Thymus (tissue), 11 donors: ENCODE measurements around the gene TRNP1. TPM values are rescaled to one million over a fixed set of nuclear protein-coding genes. Genes with fewer than 3 reads are reported as not detected.

Experiments used
- DNase-seq, 9 donors: peaks; one replicate each; pipeline ENCODE4 v3.0.0-alpha.2; 2013; ENCODE audit warnings: low spot score in 9 of 9, low read depth in 6 of 9, missing footprints in 1 of 9
- H3K27ac ChIP-seq, 2 donors: one replicate each; pipeline ENCODE4 v1.5.1; 2013; ENCODE audit warnings: control low read depth in 1 of 2, low read depth in 1 of 2, low read length in 1 of 2, mild to moderate bottlenecking in 1 of 2, moderate library complexity in 1 of 2
- H3K27me3 ChIP-seq, 2 donors: one replicate each; pipeline ENCODE4 v1.5.1; 2013; ENCODE audit warnings: low read length in 1 of 2; ENCODE audit not compliant: control insufficient read depth in 2 of 2, insufficient read depth in 1 of 2
- H3K36me3 ChIP-seq, 2 donors: one replicate each; pipeline ENCODE4 v1.5.1; 2013; ENCODE audit warnings: low read length in 1 of 2, mild to moderate bottlenecking in 1 of 2, moderate library complexity in 1 of 2; ENCODE audit not compliant: control insufficient read depth in 2 of 2, insufficient read depth in 2 of 2
- H3K4me1 ChIP-seq, 2 donors: one replicate each; pipeline ENCODE4 v1.5.1; 2013; ENCODE audit warnings: low read length in 2 of 2; ENCODE audit not compliant: control insufficient read depth in 2 of 2, insufficient read depth in 2 of 2
- H3K4me3 ChIP-seq, 2 donors: one replicate each; pipeline ENCODE4 v1.5.1; 2013; ENCODE audit warnings: low read length in 2 of 2, control low read depth in 1 of 2, mild to moderate bottlenecking in 1 of 2
- H3K9me3 ChIP-seq, 2 donors: one replicate each; pipeline ENCODE4 v1.5.1; 2013; ENCODE audit warnings: low read length in 1 of 2, mild to moderate bottlenecking in 1 of 2; ENCODE audit not compliant: control insufficient read depth in 2 of 2, insufficient read depth in 1 of 2
- WGBS: extraction: QIAGEN DNeasy Blood & Tissue Kit; methylation state at CpG from one replicate; pipeline ENCODE4 v1.1.7; 2013; 5-methylcytosine and 5-hydroxymethylcytosine counted together
- polyA plus RNA-seq: library from polyadenylated mRNA; stranded (reverse); fragments of 200-250 nt; gene quantifications from one replicate; pipeline ENCODE4 v1.2.3, GENCODE V29; 2013
- total RNA-seq: library from RNA; stranded (reverse); fragments of 120-200 nt; gene quantifications from one replicate; pipeline ENCODE4 v1.2.4, GENCODE V29; 2013
- donor health status: healthy.

Gene TRNP1
- total and polyA plus RNA-seq, 2 donors, result 2.3 to 11.6 TPM

GRCh38 chr1:27011976-27012563, 18.6 kb downstream of the TRNP1 start:
- no peak for DNase-seq
- peaks cover 0 to 14% of the 10 kb centered on the region in 2 donors for H3K4me1 ChIP-seq
- WGBS, result 24% methylated on average over 24 of the region's 24 CpGs
- H3K36me3 ChIP-seq, result no peaks in the 10 kb centered on the region
- peaks cover 24 to 60% of the 10 kb centered on the region in 2 donors for H3K27me3 ChIP-seq
- H3K9me3 ChIP-seq, result peaks cover 2 to 4% of the 10 kb centered on the region in 2 donors
- peak overlapping the region in 1 of 2 donors; percentile 25 for H3K27ac ChIP-seq
- no peak overlapping the region for H3K4me3 ChIP-seq

- WGBS, result 23% methylated on average over 3 of the region's 3 CpGs
- H3K27ac ChIP-seq, result no peak overlapping the region
- DNase-seq, result no peak
- H3K27me3 ChIP-seq, result peaks cover 21 to 49% of the 10 kb centered on the region in 2 donors
- H3K4me3 ChIP-seq, result no peak overlapping the region
- no peaks in the 10 kb centered on the region for H3K36me3 ChIP-seq
- peaks cover 2 to 4% of the 10 kb centered on the region in 2 donors for H3K9me3 ChIP-seq
- peaks cover 0 to 11% of the 10 kb centered on the region in 2 donors for H3K4me1 ChIP-seq
Measured at GRCh38 chr1:27015260-27015659, 21.8 kb downstream of the TRNP1 start.

GRCh38 chr1:27016376-27016775, 22.9 kb downstream of the TRNP1 start:
- Histone ChIP-seq H3K36me3 (no peaks in the 10 kb centered on the region), H3K4me1 (peaks cover 0 to 7% of the 10 kb centered on the region in 2 donors), H3K4me3 (no peak overlapping the region), H3K9me3 (peaks cover 2 to 4% of the 10 kb centered on the region in 2 donors), H3K27me3 (peaks cover 15 to 38% of the 10 kb centered on the region in 2 donors), H3K27ac (no peak overlapping the region)
- DNase-seq, result no peak
- 98% methylated on average over 1 of the region's 1 CpG for WGBS

- Histone ChIP-seq H3K4me3 (no peak overlapping the region), H3K4me1 (peaks cover 0 to 7% of the 10 kb centered on the region in 2 donors), H3K9me3 (peaks cover 0 to 2% of the 10 kb centered on the region in 2 donors), H3K27ac (no peak overlapping the region), H3K36me3 (no peaks in the 10 kb centered on the region), H3K27me3 (peaks cover 9 to 30% of the 10 kb centered on the region in 2 donors)
- WGBS, result 96% methylated on average over 4 of the region's 4 CpGs
- no peak for DNase-seq
Measured at GRCh38 chr1:27017207-27017606, 23.7 kb downstream of the TRNP1 start.

GRCh38 chr1:27018316-27018715, 24.8 kb downstream of the TRNP1 start:
- Histone ChIP-seq H3K4me3 (no peak overlapping the region), H3K9me3 (no peaks in the 10 kb centered on the region), H3K27me3 (peaks cover 0 to 19% of the 10 kb centered on the region in 2 donors), H3K27ac (no peak overlapping the region), H3K4me1 (no peaks in the 10 kb centered on the region), H3K36me3 (no peaks in the 10 kb centered on the region)
- DNase-seq, result no peak
- 95% methylated on average over 3 of the region's 3 CpGs for WGBS

GRCh38 chr1:27021354-27022031, 28.0 kb downstream of the TRNP1 start:
- Histone ChIP-seq H3K27ac (no peak overlapping the region), H3K4me1 (no peaks in the 10 kb centered on the region), H3K4me3 (no peak overlapping the region), H3K9me3 (no peaks in the 10 kb centered on the region), H3K36me3 (no peaks in the 10 kb centered on the region), H3K27me3 (no peaks in the 10 kb centered on the region)
- DNase-seq, result no peak
- 86% methylated on average over 9 of the region's 9 CpGs for WGBS

GRCh38 chr1:27025718-27026117, 32.2 kb downstream of the TRNP1 start:
- H3K9me3 ChIP-seq, result no peaks in the 10 kb centered on the region
- H3K4me3 ChIP-seq, result no peak overlapping the region
- H3K4me1 ChIP-seq, result peaks cover 0 to 10% of the 10 kb centered on the region in 2 donors
- no peaks in the 10 kb centered on the region for H3K27me3 ChIP-seq
- DNase-seq, result no peak
- no peak overlapping the region for H3K27ac ChIP-seq
- WGBS, result 95% methylated on average over 4 of the region's 4 CpGs
- no peaks in the 10 kb centered on the region for H3K36me3 ChIP-seq

GRCh38 chr1:27026621-27027574, 33.4 kb downstream of the TRNP1 start:
- no peak for DNase-seq
- WGBS, result 94% methylated on average over 19 of the region's 19 CpGs
- Histone ChIP-seq H3K9me3 (no peaks in the 10 kb centered on the region), H3K27me3 (peaks cover 0 to 7% of the 10 kb centered on the region in 2 donors), H3K4me3 (no peak overlapping the region), H3K4me1 (peaks cover 0 to 17% of the 10 kb centered on the region in 2 donors), H3K27ac (peak overlapping the region in 1 of 2 donors; percentile 46), H3K36me3 (no peaks in the 10 kb centered on the region)
